Measurements from ENCODE around the gene ITGAD. TPM values are rescaled to one million over a fixed set of nuclear protein-coding genes. Genes with fewer than 3 reads are reported as not detected.

ITGAD gene
- total and polyA plus RNA-seq, 2 of the 8 experiments (the other 6 are each of a cell fraction or from before 2014, with no cell fraction given) = 0.06 TPM; not detected in 1

- Histone ChIP-seq H3K4me1 (replicated peaks in 1 of 4; ENCODE audit: control insufficient read depth in 3 of 4, insufficient read depth in 4 of 4, low read length in 3 of 4) (peaks cover 0 to 5% (median 0%) of the 10 kb centered on the region in 4 experiments; a peak in 2 of 7 replicates), H3K79me1 (ENCODE audit: low read depth, low read length) (no peaks in the 10 kb centered on the region), H3K9me3 (ENCODE audit: insufficient read depth in 2 of 2, low read depth in 1 of 2, low read length in 1 of 2) (no peaks in the 10 kb centered on the region), H2BK120ac (replicated peaks; ENCODE audit: low read depth, low read length) (no peak overlapping the region), H2AFZ (ENCODE audit: low read length) (no peak overlapping the region), H2BK15ac (ENCODE audit: low read length) (no peak overlapping the region), H3K79me2 (ENCODE audit: control insufficient read depth in 1 of 2, insufficient read depth in 2 of 2, low read length in 2 of 2) (no peaks in the 10 kb centered on the region), H2AK5ac (ENCODE audit: low read depth, low read length) (no peak overlapping the region), H3K27me3 (replicated peaks in 1 of 4; ENCODE audit: control insufficient read depth in 3 of 4, extremely low read depth in 1 of 4, insufficient read depth in 3 of 4, low read length in 3 of 4) (peaks cover 0 to 5% (median 5%) of the 10 kb centered on the region in 4 experiments; a peak in 4 of 7 replicates), H3K4ac (replicated peaks; ENCODE audit: insufficient read length, low read depth, low read length) (no peak overlapping the region), H4K91ac (replicated peaks; ENCODE audit: insufficient read length, low read length) (no peak overlapping the region), H3K23ac (ENCODE audit: insufficient read length) (no peak overlapping the region), H4K20me1 (replicated peaks in 1 of 2; ENCODE audit: control insufficient read depth in 1 of 2, insufficient read depth in 2 of 2, low read length in 2 of 2) (no peaks in the 10 kb centered on the region), H4K8ac (ENCODE audit: extremely low read depth, insufficient read depth, low read length) (no peak overlapping the region), H3K56ac (replicated peaks; ENCODE audit: insufficient read length, low read depth, low read length) (no peak overlapping the region), H4K5ac (ENCODE audit: insufficient read length, low read depth, low read length) (no peak overlapping the region), H3K23me2 (ENCODE audit: low read depth, low read length) (peaks cover 5% of the 10 kb centered on the region; the same call in 1 of the 2 replicates), H2BK5ac (ENCODE audit: low read depth, low read length) (no peak overlapping the region), H3K27ac (ENCODE audit: low read depth, low read length) (no peak overlapping the region), H2BK20ac (ENCODE audit: low read length) (no peak overlapping the region), H3K18ac (ENCODE audit: extremely low read depth, low read length) (no peak overlapping the region), H3K9ac (replicated peaks in 1 of 4; ENCODE audit: extremely low read depth in 1 of 4, low read depth in 3 of 4, low read length in 3 of 4) (no peak overlapping the region), H3K4me3 (ENCODE audit: extremely low read depth in 1 of 4, insufficient read depth in 2 of 4, low read depth in 3 of 4, low read length in 4 of 4) (no peak overlapping the region), H3K4me2 (ENCODE audit: insufficient read depth in 1 of 2, low read depth in 2 of 2, low read length in 2 of 2) (no peak overlapping the region), H2BK12ac (ENCODE audit: low read depth, low read length) (no peak overlapping the region), H3K36me3 (ENCODE audit: control insufficient read depth in 2 of 4, insufficient read depth in 4 of 4, low read length in 3 of 4) (peaks cover 0 to 10% (median 1%) of the 10 kb centered on the region in 4 experiments; a peak in 4 of 8 replicates), H3K14ac (ENCODE audit: insufficient read length) (no peak overlapping the region)
- WGBS, 2 experiments (ENCODE audit: extremely low coverage in 1 of 2, insufficient coverage in 1 of 2, insufficient read length in 1 of 2, insufficient replicate concordance in 2 of 2, low coverage in 1 of 2, low lambda C conversion rate in 2 of 2, missing lambda C conversion rate in 1 of 2) = 81% methylated on average over 4 of the region's 5 CpGs; no CpG with 5 or more reads in 1 of the 2 experiments
- DNase-seq (ENCODE audit: low read depth in 1 of 2, low spot score in 2 of 2) = no peak
- ChIA-PET CTCF (ENCODE audit: partially characterized antibody) (no interaction called here), POLR2A (ENCODE audit: partially characterized antibody) (no interaction called here)
- no peak for FAIRE-seq
- no peak for TF ChIP-seq BACH1 (IDR thresholded peaks at IDR 0.05; ENCODE audit: low read length)
- no peak for TF ChIP-seq GTF2F1 (IDR thresholded peaks at IDR 0.05; ENCODE audit: borderline replicate concordance, low read depth, low read length)
- TF ChIP-seq SIRT6 (IDR thresholded peaks at IDR 0.05; ENCODE audit: low read length) = no peak
- no peak for TF ChIP-seq USF2 (IDR thresholded peaks at IDR 0.05; ENCODE audit: low read length)
- TF ChIP-seq RFX5 (IDR thresholded peaks at IDR 0.05; ENCODE audit: borderline replicate concordance, low read depth, low read length) = no peak
- no peak for TF ChIP-seq POLR2A (IDR thresholded peaks at IDR 0.05; ENCODE audit: control extremely low read depth in 1 of 2, low read depth in 2 of 2, low read length in 2 of 2)
- no peak for TF ChIP-seq CTCF (IDR thresholded peaks at IDR 0.05; ENCODE audit: control extremely low read depth in 1 of 3, insufficient read depth in 1 of 3, low read depth in 1 of 3, low read length in 3 of 3)
- no peak for TF ChIP-seq EP300 (IDR thresholded peaks at IDR 0.05; ENCODE audit: borderline replicate concordance in 1 of 2, low read depth in 2 of 2, low read length in 2 of 2)
- no peak for TF ChIP-seq BCL11A (IDR thresholded peaks at IDR 0.05; ENCODE audit: low read depth in 2 of 2, low read length in 2 of 2)
- TF ChIP-seq CBX8 (IDR thresholded peaks at IDR 0.05; ENCODE audit: borderline replicate concordance, low read depth, low read length) = no peak
These were observed 74.1 kb downstream of the ITGAD start for GRCh38 chr16:31467151-31467773.

Data from H1 (cell line).